GM12878 (cell line): Measurements from ENCODE around the gene PRKAG2. TPM values are rescaled to one million over a fixed set of nuclear protein-coding genes. Genes with fewer than 3 reads are reported as not detected.

Source experiments
- ATAC-seq: fragments of 200-7000 bp; cut with Tn5 transposase; 3 replicates; pipeline ENCODE4 v1.9.1; 2020; ENCODE audit warnings: mild to moderate bottlenecking, moderate library complexity
- BruUV-seq: library from RNA; stranded (reverse); fragments of 400-500 nt; replicated peaks from 2 replicates; lab custom pipeline; 2021; lab: Mats Ljungman, UMichigan
- CTCF ChIA-PET: fragments of 300-600 bp; sonication (Branson Sonifier 250); formaldehyde crosslinking; extraction: SDS; loops from one replicate; lab custom pipeline; 2021; ENCODE audit warnings: inconsistent platforms; lab: Yijun Ruan, JAX
- POLR2A ChIA-PET: fragments of 350-600 bp; formaldehyde crosslinking; extraction: SDS; loops from one replicate; lab custom pipeline; 2021; ENCODE audit warnings: inconsistent platforms; lab: Charles Lee
- RAD21 ChIA-PET: fragments of 300-600 bp; sonication (Branson Sonifier 250); formaldehyde crosslinking; loops from one replicate; lab custom pipeline; 2023; ENCODE audit warnings: antibody characterized with exemption; ENCODE audit not compliant: unreplicated experiment; lab: Charles Lee
- SMC1A ChIA-PET: fragments of 300-600 bp; sonication (Branson Sonifier 250); formaldehyde crosslinking; loops from one replicate; lab custom pipeline; 2023; ENCODE audit not compliant: unreplicated experiment, uncharacterized antibody; lab: Charles Lee
- DNase-seq: peaks from one replicate; pipeline ENCODE4 v3.0.0-alpha.2; 2011; ENCODE audit warnings: low read depth, low spot score
- FAIRE-seq: peaks from 3 replicates; lab custom pipeline; 2011; peaks lifted over from hg19 to GRCh38; lab: Jason Lieb, UNC
- H2AFZ ChIP-seq: 2 replicates; pipeline ENCODE4 v1.6.0; 2011; ENCODE audit warnings: low read depth, low read length, control low read depth; ENCODE audit not compliant: control insufficient read depth
- H3K27ac ChIP-seq: 2 replicates; pipeline ENCODE4 v1.5.1; 2011; ENCODE audit warnings: control low read depth; ENCODE audit not compliant: control insufficient read depth, insufficient read depth
- H3K27me3 ChIP-seq, 2 experiments: replicated peaks in 1 of 2; 2 replicates each; pipeline versions ENCODE4 v1.6.0 to v1.6.1; 2011; ENCODE audit warnings: low read length in 1 of 2; ENCODE audit not compliant: control insufficient read depth in 2 of 2, insufficient read depth in 2 of 2
- H3K36me3 ChIP-seq, 2 experiments: 2 replicates each; pipeline ENCODE4 v1.5.1; 2011; ENCODE audit warnings: low read length in 1 of 2; ENCODE audit not compliant: control insufficient read depth in 2 of 2, insufficient read depth in 2 of 2
- H3K4me1 ChIP-seq: 2 replicates; pipeline ENCODE4 v1.6.1; 2011; ENCODE audit warnings: mild to moderate bottlenecking, low read length, moderate library complexity, mixed read lengths; ENCODE audit not compliant: control insufficient read depth, insufficient read depth
- H3K4me2 ChIP-seq: 2 replicates; pipeline ENCODE4 v1.6.0; 2011; ENCODE audit warnings: control low read depth; ENCODE audit not compliant: control insufficient read depth, insufficient read depth
- H3K4me3 ChIP-seq: fragments of 200-600 bp; sonication (generic); 2 replicates; pipeline ENCODE4 v1.5.1; 2016
- H3K79me2 ChIP-seq: 2 replicates; pipeline ENCODE4 v1.6.0; 2011; ENCODE audit warnings: low read length; ENCODE audit not compliant: control insufficient read depth, insufficient read depth
- H3K9ac ChIP-seq: 2 replicates; pipeline ENCODE4 v1.8.0; 2011; ENCODE audit warnings: low read length, control low read depth, mixed read lengths; ENCODE audit not compliant: control insufficient read depth, insufficient read depth
- H3K9me3 ChIP-seq: replicated peaks from 3 replicates; pipeline ENCODE4 v1.5.1; 2011; ENCODE audit warnings: mild to moderate bottlenecking, low read length; ENCODE audit not compliant: control insufficient read depth, insufficient read depth
- H4K20me1 ChIP-seq: 2 replicates; pipeline ENCODE4 v1.6.0; 2011; ENCODE audit not compliant: control insufficient read depth, insufficient read depth
- BHLHE40 ChIP-seq, 2 experiments: fragments of 450-650 bp in 1 of 2; IDR thresholded peaks; 2 replicates each; pipeline ENCODE4 v1.6.1; 2011 to 2017; ENCODE audit warnings: low read depth in 2 of 2, borderline replicate concordance in 1 of 2, improper control_type of control experiment in 1 of 2, low read length in 1 of 2, mild to moderate bottlenecking in 1 of 2
- CEBPB ChIP-seq, 2 experiments: fragments of 150-350 bp in 1 of 2; IDR thresholded peaks; 2 replicates each; pipeline ENCODE4 v1.6.1; 2012 to 2014; ENCODE audit warnings: low read depth in 2 of 2, low read length in 2 of 2, borderline replicate concordance in 1 of 2, inconsistent platforms in 1 of 2
- SPI1 ChIP-seq: IDR thresholded peaks from 2 replicates; pipeline ENCODE4 v1.6.1; 2011; ENCODE audit warnings: low read depth, mild to moderate bottlenecking, low read length, moderate library complexity, borderline replicate concordance; ENCODE audit not compliant: insufficient read depth
- TBL1XR1 ChIP-seq: IDR thresholded peaks from 2 replicates; pipeline ENCODE4 v1.6.1; 2012; ENCODE audit warnings: low read depth, low read length, improper control_type of control experiment
- WGBS: methylation state at CpG from one replicate; pipeline ENCODE4 v1.1.6; 2016; ENCODE audit warnings: low lambda C conversion rate; ENCODE audit not compliant: insufficient replicate concordance, insufficient coverage; ENCODE audit errors: missing lambda C conversion rate; 5-methylcytosine and 5-hydroxymethylcytosine counted together
- in situ Hi-C: fragments of 300-500 bp; cut with MboI; formaldehyde crosslinking; loops from 9 replicates; pipeline ENCODE4 v1.14.3; 2018; ENCODE audit warnings: mixed read lengths
- intact Hi-C: fragments of 100-400 bp; cut with micrococcal nuclease; formaldehyde crosslinking; loops from one replicate; pipeline ENCODE4 v1.14.2; 2022; ENCODE audit not compliant: unreplicated experiment
- polyA plus RNA-seq, 11 experiments: library from polyadenylated mRNA; depleted of rRNA in 4 of 11; unstranded in 6 of 11; stranded (reverse) in 5 of 11; fragments of >200 nt; fragmentation: Nextera tagmentation in 4 of 11; fragmentation: Illumina TruSeq in 1 of 11; extraction: Ambion mirVana in 4 of 11; extraction: Trizol in 1 of 11; gene quantifications; 1 replicate in 1 of 11; 2 replicates in 10 of 11; pipeline versions ENCODE4 v1.2.1 to v1.2.3, GENCODE V29; 2011 to 2016; ENCODE audit warnings: inconsistent platforms in 2 of 11, missing spikeins in 2 of 11, low read depth in 1 of 11
- total RNA-seq, 4 experiments: library from RNA; depleted of rRNA in 3 of 4; stranded (reverse); fragments of >200 nt in 3 of 4; fragmentation: Illumina TruSeq in 1 of 4; extraction: Trizol in 1 of 4; gene quantifications; 2 replicates each; pipeline versions ENCODE4 v1.2.1 to v1.2.3, GENCODE V29; 2013 to 2021
- TF ChIP-seq, protein P1 (sequence below): IDR thresholded peaks from 2 replicates; pipeline ENCODE4 v1.6.1; 2011; ENCODE audit warnings: borderline replicate concordance, low read depth, mild to moderate bottlenecking, moderate library complexity, mixed read lengths, low read length; ENCODE audit not compliant: insufficient read depth; ENCODE audit errors: extremely low read length
- TF ChIP-seq, protein P2 (sequence below): fragments of 450-650 bp; IDR thresholded peaks from 2 replicates; pipeline ENCODE4 v1.6.1; 2017; ENCODE audit warnings: borderline replicate concordance

PRKAG2 gene
- total and polyA plus RNA-seq, 10 of the 15 experiments (the other 5 are each of a cell fraction or from before 2014, with no cell fraction given): 3.4 to 8.9 (median 6.8) TPM

DNA sequence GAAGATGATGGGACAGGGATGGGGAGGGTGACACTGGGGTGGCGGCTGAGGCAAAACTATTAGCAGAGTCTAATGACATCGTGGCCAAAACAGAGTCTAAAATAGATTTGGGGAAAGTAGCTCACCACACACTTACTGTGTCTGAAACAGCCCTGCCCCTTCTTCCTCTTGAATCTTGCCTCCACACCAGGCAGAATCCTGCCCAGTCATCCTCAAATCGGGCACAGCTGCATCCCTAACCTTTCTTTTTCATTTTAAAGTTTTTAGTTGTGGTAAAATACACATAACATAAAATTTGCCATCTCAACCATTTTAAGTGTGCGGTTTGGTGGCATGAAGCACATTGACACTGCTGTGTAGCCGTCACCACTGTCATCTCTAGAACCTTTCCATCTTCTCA lies 90.0 kb downstream of the PRKAG2 start:
- DNase-seq (no peak), FAIRE-seq (no peak), ATAC-seq (no peak)
- ChIA-PET POLR2A (no interaction called here), RAD21 (no interaction called here), SMC1A (no interaction called here), CTCF (no interaction called here)
- Histone ChIP-seq H3K4me2 (no peak overlapping the region), H3K9me3 (no peaks in the 10 kb centered on the region), H2AFZ (no peak overlapping the region), H3K79me2 (no peaks in the 10 kb centered on the region), H4K20me1 (no peaks in the 10 kb centered on the region), H3K27ac (no peak overlapping the region), H3K9ac (no peak overlapping the region), H3K4me1 (no peaks in the 10 kb centered on the region), H3K27me3 (no peaks in the 10 kb centered on the region; a peak in 1 of 4 replicates), H3K4me3 (no peak overlapping the region), H3K36me3 (no peaks in the 10 kb centered on the region)
- intact Hi-C loops (loop anchor here (5.0 to 10.0 kb wide), 2 partner anchors 145 to 238 kb away; partner anchors contain the start of gene GALNT11), in situ Hi-C loops (no loop called here)
- 31% methylated on average over 5 of the region's 5 CpGs for WGBS
- no TSS peak for BruUV-seq
- TF ChIP-seq SPI1: no peak
- TF ChIP-seq TBL1XR1: no peak
- no peak for TF ChIP-seq BHLHE40 (IDR thresholded peaks at IDR 0.05; ENCODE audit: borderline replicate concordance in 1 of 2, low read depth in 2 of 2, low read length in 1 of 2)
- TF ChIP-seq, protein P1, sequence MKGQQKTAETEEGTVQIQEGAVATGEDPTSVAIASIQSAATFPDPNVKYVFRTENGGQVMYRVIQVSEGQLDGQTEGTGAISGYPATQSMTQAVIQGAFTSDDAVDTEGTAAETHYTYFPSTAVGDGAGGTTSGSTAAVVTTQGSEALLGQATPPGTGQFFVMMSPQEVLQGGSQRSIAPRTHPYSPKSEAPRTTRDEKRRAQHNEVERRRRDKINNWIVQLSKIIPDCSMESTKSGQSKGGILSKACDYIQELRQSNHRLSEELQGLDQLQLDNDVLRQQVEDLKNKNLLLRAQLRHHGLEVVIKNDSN: no peak
- no peak for TF ChIP-seq CEBPB (IDR thresholded peaks at IDR 0.05; ENCODE audit: borderline replicate concordance in 1 of 2, low read depth in 2 of 2, low read length in 2 of 2)
- TF ChIP-seq, protein P2, sequence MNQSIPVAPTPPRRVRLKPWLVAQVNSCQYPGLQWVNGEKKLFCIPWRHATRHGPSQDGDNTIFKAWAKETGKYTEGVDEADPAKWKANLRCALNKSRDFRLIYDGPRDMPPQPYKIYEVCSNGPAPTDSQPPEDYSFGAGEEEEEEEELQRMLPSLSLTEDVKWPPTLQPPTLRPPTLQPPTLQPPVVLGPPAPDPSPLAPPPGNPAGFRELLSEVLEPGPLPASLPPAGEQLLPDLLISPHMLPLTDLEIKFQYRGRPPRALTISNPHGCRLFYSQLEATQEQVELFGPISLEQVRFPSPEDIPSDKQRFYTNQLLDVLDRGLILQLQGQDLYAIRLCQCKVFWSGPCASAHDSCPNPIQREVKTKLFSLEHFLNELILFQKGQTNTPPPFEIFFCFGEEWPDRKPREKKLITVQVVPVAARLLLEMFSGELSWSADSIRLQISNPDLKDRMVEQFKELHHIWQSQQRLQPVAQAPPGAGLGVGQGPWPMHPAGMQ: no peak
